Mesenteric fat pad (tissue), 1 donor: ENCODE measurements around the gene RARB. TPM values are rescaled to one million over a fixed set of nuclear protein-coding genes. Genes with fewer than 3 reads are reported as not detected.

Experiments
- DNase-seq: peaks from one replicate; pipeline ENCODE4 v3.0.0-alpha.2; 2020; ENCODE audit warnings: low spot score
- total RNA-seq: library from RNA; stranded (reverse); fragmentation: NEBNext Ultra II Directional; extraction: Animal tissue kit (Norgen Biotek cat#: 25700); gene quantifications from one replicate; pipeline ENCODE4 v1.2.1, GENCODE V29; 2021
- donor health status: DM: yes; HTN: yes; CAD: no.

The RARB gene
- total RNA-seq, 1 donor from 2014 or later = 4.8 TPM

GRCh38 chr3:25593001-25593400, 164.9 kb downstream of the RARB start:
- no peak for DNase-seq

GRCh38 chr3:25594007-25594502, 166.0 kb downstream of the RARB start:
- no peak for DNase-seq

GRCh38 chr3:25597535-25598101, 169.6 kb downstream of the RARB start:
- no peak for DNase-seq

- no peak for DNase-seq
Observed at GRCh38 chr3:25603703-25604102, 175.6 kb downstream of the RARB start.

- no peak for DNase-seq
Observed at GRCh38 chr3:25604107-25604805, 176.2 kb downstream of the RARB start.

GRCh38 chr3:25610167-25610566, 182.1 kb downstream of the RARB start:
- no peak for DNase-seq

- DNase-seq = no peak
Observed at GRCh38 chr3:25610779-25611178, 182.7 kb downstream of the RARB start.

- no peak for DNase-seq
Observed at GRCh38 chr3:25611193-25611592, 183.1 kb downstream of the RARB start.

- no peak for DNase-seq
Observed at GRCh38 chr3:25618028-25618427, 190.0 kb downstream of the RARB start.

- no peak for DNase-seq
Observed at GRCh38 chr3:25619382-25619781, 191.3 kb downstream of the RARB start.

GRCh38 chr3:25620493-25620892, 192.4 kb downstream of the RARB start:
- no peak for DNase-seq

- no peak for DNase-seq
Observed at GRCh38 chr3:25621087-25621486, 193.0 kb downstream of the RARB start.

- DNase-seq = no peak
Observed at GRCh38 chr3:25631989-25632388, 203.9 kb downstream of the RARB start.

- no peak for DNase-seq
Observed at GRCh38 chr3:25633919-25634318, 205.9 kb downstream of the RARB start.

- no peak for DNase-seq
Observed at GRCh38 chr3:25635038-25635437, 207.0 kb downstream of the RARB start.

Other genes with a start within 250 kb of the RARB start
- gene TOP2B, start 236.6 kb downstream of the RARB start, total RNA-seq = 72.0 TPM